ENCODE results near the gene MAGI2.
"Not testable (repeated sequence)": the region's sequence is repeated elsewhere in the genome, so short reads cannot be mapped to it uniquely, and the experiment has no call there.

Gene MAGI2

DNA sequence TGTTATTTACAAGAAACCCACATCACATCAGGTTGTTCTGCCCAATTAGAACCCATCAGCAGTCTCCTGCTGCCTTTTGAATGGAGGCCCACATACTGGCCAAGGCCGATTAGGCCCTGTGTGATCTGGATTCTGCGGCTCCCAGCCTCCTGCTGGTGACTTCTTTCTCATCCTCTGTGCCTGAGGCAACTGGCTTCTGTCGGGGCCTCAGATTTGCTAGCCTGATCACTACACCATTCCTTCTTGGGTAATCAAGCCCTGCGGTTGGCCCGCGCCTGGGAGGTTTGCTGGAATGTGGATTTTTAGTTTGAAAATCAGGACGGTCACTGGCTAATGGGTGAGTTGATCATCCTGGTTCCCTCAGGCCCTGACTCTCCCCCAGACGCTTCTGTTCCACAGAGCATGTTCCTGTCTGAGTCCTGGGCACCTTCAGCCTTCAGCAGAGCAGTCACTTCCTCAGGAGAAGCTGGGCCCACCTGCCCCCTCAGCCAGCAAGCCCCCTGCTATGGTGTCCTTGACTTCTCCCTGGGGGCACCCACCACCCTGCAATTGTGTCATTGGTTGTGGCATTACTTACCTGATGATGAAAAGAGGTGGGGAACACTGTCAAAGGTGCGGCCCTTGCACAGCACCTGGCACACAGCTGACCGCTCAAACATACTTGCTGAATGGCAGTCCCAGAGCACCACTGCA is 1447.3 kb downstream of the MAGI2 start:
- DNase-seq, result no peak

DNA sequence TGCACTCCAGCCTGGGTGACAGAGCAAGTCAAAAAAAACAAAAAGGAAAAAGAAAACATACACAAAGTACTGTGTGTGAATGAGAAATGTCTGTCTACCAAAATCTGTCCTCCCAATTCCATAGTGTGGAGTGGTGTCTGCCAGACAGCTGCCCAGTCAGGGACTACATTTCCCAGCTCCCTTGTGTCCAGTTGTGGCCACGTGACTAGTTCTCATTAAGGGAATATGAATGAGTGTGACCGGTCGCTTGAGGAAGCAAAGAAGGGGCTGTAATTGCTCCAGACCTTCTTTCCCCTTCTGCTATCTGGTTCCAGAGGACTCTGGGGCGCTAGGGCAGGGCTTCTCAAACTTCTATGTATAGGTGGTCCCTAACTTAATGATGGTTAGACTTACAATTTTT is 1450.8 kb downstream of the MAGI2 start:
- no peak for DNase-seq

DNA sequence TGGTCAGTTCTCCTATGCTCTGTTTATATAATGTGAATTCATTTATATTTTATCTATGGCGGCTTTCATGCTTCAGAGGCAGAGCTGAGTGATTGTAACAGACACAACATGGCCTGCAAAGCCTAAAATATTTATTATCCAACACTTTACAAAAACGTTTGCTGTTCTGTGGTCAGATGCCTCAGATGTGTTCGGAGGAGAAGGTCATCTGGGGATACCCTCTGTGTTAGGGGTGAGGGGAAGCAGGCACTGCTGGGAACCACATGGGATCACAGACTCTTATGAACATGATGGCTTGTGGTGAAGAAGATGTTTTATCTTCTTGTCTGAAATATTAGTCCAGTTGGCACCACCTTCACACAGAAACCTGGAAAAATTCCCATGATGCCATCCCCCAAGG is 1451.4 kb downstream of the MAGI2 start:
- DNase-seq, result no peak

DNA sequence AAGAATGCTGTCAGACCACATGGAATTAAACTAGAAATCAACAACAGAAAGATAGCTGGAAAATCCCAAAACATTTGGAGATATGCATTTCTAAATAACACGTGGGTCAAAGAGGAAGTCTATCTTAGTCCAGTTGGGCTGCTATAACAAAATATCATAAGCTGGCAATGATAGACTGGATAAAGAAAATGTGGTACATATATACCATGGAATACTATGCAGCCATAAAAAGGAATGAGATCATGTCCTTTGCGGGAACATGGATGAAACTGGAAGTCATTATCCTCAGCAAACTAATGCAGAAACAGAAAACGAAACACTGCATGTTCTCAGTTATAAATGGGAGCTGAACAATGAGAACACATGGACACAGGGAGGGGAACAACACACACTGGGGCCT is 1454.3 kb downstream of the MAGI2 start:
- DNase-seq, result not testable (repeated sequence)

DNA sequence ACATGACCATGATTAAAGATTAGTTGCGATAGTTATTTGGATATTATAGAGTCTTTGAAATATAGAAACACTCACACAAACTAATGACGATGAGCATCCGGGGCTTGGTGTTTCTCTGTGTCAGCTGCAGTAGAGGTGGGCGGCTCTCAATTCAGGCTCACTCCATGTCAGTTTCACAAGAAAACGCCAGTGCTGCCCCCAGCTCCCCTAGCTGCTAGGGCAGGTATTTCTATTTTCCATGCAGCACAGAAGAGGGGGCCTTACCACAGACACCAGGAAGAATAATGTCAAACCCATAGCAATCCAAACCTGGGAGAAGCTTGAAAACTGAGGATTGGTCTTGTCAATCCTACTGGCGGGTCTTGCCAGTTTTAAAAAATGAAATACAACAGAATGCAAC is 1457.8 kb downstream of the MAGI2 start:
- no peak for DNase-seq

DNA sequence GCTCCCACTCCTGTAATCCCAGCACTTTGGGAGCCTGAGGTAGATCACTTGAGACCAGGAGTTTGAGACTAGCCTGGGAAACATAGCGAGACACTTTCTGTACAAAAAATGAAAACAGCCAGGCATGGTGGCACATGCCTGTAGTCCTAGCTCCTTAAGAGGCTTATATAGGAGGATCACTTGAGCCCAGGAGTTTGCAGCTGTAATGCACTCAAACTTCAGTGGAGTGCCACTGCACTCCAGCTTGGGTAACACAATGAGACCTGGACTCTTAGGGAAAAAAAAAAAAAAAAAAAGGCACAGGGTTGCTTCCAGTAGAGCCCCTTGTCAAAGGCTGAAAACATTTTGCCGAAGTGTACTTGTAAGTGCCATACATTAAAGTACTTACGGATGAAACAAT is 1459.6 kb downstream of the MAGI2 start:
- DNase-seq, result no peak

DNA sequence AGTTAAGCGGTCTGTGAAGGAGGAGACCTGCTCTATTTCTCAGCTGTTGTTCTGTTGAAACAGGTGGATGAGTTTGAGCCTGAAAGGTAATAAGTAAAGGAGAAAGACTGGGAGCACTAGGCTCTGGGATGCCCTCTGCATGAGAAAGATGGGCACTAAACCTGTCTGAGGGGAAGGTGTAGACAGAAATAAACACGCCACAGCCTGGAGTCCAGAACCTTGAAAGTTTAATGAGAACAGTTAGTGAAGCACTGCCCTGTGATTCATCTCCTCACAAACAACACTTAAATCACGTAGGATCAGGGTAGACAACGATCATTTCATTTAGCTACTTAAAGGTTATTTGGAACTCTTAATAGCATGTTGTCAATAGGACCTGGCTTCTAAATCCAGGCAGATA is 1461.8 kb downstream of the MAGI2 start:
- no peak for DNase-seq

DNA sequence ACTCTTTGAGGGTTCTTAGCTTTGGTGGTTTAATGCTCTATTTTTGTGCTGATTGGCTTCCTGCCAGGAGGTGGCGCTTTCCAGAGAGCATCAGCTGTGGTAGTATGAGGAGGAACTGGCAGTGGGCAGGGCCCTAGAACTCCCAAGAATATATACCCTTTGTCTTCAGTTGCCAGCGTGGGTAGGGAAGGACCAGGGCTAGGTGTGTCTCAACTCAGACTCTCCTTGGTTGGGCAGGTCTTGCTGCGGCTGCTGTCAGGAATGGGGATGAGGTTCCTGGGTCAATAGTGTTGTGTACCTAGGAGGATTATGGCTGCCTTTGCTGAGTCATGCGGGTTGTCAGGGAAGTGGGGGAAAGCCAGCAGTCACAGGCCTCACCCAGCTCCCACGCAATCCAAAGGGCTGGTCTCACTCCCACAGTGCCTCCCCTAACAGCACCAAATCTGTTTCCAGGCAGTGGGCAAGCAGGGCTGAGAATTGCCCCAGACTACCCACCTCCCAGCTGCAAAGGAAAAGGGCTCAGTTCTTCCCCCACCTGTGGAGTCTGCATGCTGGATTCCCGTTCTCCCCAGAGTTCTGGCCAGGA is 1463.4 kb downstream of the MAGI2 start:
- no peak for DNase-seq

DNA sequence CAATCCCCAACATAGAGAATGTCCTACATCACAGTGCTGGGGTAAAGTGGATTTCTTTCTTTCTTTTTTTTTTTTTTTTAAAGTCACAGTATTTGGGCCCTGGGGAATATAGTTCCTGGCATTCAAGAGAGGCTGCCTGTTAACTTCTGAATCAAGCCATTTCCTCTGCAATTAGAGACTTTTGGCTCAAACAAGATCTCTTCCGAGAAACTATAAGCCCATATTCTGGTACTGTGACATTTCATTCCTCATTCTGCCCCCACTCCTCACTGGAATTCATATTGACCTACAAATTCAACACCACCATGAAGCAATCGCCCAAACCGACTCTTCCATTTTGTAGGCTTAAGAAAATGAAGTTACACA is 1467.5 kb downstream of the MAGI2 start:
- no peak for DNase-seq

DNA sequence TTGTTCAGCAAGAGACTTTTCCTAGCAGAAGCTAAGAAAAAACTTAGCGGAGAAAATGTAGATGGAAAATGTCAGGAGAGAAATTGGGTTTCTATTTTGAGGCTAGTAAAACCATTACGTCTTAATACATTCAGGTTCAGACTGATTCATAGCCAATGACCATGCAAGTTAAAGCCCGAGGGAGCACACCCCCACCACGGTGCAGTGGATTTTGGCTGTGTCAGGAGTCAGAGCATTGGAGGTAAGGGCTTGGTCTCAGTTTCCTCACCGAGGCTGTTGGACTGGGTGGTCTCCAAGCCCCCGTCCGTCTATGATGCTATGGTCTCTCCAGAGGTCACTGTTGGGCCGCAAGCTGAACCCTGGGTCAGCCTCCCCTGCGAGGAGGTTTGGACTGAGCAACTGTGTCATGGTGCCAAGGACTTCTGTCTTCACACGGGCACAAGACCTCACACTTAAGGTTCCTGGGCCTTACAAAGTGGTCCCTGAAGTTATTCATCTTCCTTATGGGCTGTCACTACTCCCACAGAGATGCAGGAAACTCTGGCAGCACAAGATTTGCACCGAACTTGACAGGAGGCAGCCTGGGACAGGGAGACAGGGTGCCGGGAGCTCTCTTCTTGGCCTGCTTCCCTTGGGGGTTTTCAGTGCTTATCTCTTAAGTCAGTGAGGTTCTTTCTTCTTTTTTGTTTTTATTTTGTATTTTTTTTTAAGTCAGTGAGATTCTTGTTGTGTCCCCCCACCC is 1468.1 kb downstream of the MAGI2 start:
- no peak for DNase-seq

DNA sequence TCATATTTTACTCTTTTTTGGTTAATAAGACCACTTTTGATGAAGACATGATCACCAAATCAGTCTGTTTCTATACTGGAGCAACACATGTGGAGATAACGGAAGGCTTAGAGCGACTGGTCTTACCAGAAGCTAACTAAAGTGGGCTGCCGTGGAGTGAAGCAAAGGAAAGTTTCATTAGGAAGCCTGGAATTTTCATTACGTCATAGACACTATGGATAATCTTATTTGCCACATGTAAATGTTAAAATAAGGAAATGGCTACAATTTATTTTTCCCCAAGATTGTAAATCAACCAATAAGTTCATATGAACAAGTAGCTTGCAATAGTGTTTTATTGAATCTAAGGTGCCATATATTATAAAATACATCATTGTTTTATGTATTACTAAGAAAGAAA is 1469.5 kb downstream of the MAGI2 start:
- no peak for DNase-seq

DNA sequence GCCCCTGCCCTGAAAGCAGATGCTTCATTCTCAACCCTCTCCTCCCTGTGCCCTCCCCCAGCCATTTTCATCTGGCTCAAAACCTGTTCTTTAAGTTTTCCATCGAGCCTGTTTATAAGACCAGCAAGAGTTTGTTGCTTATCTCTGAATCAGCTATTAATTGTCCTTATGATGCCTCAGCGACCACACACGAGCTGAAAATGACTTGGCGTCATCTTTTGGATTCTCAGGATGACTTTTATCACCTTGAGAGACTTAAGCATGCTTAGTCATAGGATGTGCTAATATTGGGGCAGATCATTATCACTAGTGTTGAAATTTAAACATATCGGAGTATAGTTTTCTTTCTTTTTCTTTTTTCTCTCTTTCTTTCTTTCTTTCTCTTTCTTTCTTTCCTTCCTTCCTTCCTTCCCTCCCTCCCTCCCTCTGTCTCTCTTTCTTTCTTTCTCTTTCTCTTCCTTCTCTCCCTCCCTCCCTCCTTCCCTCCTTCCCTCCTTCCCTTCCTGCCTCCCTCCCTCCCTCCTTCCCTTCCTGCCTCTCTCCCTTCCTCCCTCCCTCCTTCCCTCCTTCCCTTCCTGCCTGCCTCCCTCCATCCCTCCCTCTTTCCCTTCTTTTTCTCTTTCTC is 1470.4 kb downstream of the MAGI2 start:
- no peak for DNase-seq

DNA sequence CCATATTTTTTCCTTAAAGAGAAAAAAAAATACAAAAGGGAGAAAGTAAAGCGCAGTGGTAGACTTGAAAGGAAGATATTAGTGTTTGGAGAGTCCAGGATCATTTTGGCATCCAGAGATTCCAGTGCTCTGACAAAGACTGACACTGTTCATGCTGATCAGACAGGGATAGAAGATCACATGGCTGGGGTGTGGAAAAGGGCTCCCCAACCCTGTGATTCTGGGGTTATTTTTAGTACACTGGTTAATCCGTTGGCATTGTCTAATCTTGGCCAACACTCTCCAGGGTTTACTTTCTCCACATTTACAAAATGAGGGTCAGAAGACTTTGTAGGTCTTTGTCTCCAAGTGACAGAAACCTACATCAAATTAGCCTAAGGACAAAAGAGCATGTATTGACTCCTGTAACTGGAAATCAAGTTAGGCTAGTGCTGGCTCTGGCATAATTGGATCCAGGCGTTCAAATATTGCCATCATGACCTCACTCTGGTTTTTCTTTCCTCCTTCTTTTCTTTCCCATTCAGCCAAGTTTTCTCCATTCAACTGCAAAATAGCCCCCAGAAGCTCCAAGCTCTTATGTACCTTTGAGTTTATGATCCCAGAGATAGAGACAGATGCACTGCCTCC is 1473.3 kb downstream of the MAGI2 start:
- no peak for DNase-seq

DNA sequence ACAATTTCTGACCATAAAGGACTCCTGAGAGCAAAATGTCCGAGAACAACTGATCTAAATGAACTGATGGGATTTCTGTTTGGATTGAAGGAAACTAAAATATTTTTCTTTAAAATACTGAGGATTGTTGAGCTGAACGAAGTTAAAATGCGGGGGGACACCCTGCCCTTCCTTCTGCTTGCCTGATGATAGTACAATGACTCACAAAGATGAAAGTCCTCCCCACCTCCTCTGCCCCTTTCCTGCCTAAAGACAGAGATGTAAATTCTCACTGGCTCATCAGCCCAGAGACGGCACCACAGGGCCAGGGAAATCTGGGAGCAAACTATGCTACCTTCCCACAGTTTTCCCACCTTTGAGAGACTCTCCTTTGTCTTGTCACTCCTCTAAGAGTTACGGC is 1474.2 kb downstream of the MAGI2 start:
- no peak for DNase-seq

DNA sequence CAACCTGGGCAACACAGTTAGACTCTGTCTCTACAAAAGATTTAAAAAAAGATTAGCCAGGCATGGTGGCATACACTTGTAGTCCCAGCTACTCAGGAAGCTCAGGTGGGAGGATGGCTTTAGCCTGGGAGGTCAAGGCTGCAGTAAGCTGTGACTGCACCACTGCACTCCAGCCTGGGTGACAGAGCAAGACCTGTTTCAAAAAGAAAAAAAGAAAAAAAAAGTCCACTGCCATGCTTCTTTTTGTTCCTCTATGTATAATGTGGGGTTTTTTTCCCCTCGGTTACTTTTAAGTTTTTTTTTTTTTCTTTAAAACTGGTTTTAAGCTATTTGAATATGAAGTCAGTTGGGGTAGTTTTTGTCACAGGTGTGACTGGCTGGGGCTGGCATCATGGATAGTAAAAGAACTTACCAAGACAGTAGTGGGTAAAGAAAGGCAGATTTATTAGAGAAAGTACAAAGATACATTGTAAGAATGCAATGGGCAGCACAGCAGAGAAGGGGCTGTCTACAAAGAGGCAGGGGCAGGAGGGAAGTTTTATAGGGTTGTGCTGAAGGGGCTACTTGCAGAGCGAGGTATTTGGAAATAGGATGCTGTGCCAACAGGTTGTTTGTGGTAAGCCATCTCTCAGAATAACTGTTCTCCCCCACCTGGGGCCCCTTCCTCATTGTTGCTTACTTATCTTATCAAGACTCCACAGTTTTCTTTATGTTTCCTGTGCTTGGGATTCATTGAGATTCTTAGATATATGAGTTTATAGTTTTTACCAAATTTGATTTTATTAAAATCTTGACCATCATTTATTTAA is 1477.6 kb downstream of the MAGI2 start:
- no peak for DNase-seq

DNA sequence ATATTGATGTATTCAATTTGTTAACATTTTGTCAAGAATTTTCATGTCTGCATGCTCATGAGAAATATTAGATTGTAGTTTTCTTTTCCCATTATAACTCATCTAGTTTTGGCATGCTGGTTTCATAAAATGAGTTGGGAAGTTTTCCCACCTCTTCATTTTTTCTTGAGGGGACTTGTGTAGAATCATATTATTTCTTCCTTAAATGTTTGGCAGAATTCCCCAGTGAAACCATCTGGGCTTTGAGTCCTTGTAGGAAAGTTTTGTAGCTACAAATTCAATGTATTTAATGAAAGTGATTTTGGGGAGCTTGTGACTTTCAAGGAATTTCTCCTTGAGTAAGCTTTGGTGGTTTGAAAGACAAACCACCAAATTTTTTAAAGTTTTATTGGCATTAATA is 1481.7 kb downstream of the MAGI2 start:
- no peak for DNase-seq

DNA sequence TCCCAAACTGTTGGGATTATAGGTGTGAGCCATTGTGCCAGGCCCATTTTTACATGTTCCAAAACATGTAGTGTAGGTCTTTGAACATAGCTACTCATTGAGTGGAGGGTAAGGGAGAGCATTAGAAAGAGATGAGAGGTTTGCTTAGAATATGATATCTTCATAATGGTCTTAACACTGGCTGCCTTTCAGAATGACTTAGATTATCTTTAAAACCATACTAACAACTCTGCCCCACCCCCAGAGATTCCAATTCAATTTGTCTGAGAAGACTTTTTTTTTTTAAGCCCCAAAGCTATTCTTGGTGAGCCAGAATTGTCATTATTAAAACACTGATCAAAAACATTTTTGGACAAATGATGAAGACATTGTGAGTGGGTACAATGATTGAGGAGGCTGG is 1486.0 kb downstream of the MAGI2 start:
- no peak for DNase-seq

Measured in CD4-positive, alpha-beta T cell treated with Interleukin-12 subunit alpha and Interleukin-12 subunit beta, for 1 hour (primary cell).